ENCODE measurements around the gene PALLD.

Gene PALLD

DNA sequence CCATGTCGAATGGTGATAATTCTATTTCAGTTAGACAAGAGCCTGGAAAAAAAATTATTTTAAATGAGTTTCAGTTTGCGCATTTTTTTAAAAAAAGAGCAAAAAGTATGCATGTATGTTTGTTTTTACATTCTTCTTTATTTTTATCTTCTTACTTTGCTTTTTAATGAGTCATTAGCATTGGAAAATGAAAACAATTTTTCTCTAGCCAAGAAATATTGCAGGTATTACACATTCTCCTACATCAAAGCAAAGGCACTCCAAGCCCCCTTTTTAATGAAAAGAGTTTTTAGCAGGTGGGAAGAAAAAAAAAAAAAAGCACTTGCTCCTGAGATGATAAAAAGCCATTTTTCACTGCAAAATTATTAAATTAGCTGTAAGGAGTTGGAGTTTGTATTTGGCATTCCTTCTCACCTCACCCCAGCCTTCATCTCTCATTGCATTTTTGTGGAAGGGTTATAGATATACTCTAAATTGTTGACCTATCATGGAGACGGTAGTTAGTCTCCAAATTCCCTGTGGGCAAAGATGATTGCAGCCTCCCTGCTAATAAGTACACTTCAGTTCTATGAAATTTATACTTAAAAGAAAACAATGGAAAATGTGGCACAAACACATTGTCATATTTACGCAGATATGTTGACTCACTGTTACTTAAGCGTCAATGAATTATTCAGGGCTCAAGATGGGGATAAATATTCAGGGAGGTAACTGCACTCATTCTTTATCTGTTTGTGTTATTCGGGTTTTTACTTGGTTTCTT, 43.8 kb downstream of the PALLD start:
- Histone ChIP-seq H3K4me1 (ENCODE audit: insufficient read depth, poor library complexity, severe bottlenecking) (peaks cover 45% of the 10 kb centered on the region), H3K27ac (ENCODE audit: poor library complexity, severe bottlenecking) (peak overlapping the region; percentile 50), H3K27me3 (ENCODE audit: insufficient read depth, poor library complexity, severe bottlenecking) (no peaks in the 10 kb centered on the region), H3K9me3 (ENCODE audit: severe bottlenecking) (no peaks in the 10 kb centered on the region), H3K4me3 (ENCODE audit: severe bottlenecking) (no peak overlapping the region), H3K36me3 (ENCODE audit: low read depth) (no peaks in the 10 kb centered on the region)
- peak; percentile 31; the same call in 1 of the 3 replicates for ATAC-seq (ENCODE audit: low read depth)
- no peak for DNase-seq (ENCODE audit: low spot score)
- TF ChIP-seq, protein P1, sequence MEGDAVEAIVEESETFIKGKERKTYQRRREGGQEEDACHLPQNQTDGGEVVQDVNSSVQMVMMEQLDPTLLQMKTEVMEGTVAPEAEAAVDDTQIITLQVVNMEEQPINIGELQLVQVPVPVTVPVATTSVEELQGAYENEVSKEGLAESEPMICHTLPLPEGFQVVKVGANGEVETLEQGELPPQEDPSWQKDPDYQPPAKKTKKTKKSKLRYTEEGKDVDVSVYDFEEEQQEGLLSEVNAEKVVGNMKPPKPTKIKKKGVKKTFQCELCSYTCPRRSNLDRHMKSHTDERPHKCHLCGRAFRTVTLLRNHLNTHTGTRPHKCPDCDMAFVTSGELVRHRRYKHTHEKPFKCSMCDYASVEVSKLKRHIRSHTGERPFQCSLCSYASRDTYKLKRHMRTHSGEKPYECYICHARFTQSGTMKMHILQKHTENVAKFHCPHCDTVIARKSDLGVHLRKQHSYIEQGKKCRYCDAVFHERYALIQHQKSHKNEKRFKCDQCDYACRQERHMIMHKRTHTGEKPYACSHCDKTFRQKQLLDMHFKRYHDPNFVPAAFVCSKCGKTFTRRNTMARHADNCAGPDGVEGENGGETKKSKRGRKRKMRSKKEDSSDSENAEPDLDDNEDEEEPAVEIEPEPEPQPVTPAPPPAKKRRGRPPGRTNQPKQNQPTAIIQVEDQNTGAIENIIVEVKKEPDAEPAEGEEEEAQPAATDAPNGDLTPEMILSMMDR (IDR thresholded peaks at IDR 0.05; ENCODE audit: poor library complexity, severe bottlenecking), result no peak

DNA sequence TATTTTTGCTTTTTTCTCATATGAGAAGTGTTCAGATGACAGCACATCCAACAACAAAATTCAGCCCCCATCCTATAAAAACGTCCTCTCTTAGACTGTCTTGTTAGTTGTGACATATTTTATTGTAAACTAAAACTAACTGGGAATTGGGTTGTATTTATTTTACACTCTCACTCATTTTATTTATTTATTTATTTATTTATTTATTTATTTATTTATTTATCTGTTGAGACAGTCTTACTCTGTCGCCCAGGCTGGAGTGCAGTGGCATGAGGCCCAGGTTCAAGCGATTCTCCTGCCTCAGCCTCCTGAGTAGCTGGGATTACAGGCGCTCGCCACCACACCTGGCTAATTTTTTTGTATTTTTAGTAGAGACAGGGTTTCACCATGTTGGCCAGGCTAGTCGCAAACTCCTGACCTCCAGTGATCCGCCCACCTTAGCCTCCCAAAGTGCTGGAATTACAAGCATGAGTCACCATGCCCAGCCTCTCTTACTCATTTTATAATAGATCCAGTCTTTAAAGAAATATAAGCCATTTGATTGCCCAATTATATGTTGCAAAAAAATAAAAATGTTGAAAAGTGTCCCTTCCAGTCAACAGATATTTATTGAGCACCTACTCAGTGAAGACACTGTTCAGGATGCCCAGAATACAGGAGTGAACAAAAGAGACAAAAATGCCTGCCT, 44.6 kb downstream of the PALLD start:
- Histone ChIP-seq H3K9me3 (ENCODE audit: severe bottlenecking) (no peaks in the 10 kb centered on the region), H3K4me1 (ENCODE audit: insufficient read depth, poor library complexity, severe bottlenecking) (peaks cover 41% of the 10 kb centered on the region), H3K27ac (ENCODE audit: poor library complexity, severe bottlenecking) (peak overlapping the region; percentile 50), H3K27me3 (ENCODE audit: insufficient read depth, poor library complexity, severe bottlenecking) (no peaks in the 10 kb centered on the region), H3K36me3 (ENCODE audit: low read depth) (no peaks in the 10 kb centered on the region), H3K4me3 (ENCODE audit: severe bottlenecking) (no peak overlapping the region)
- peak; percentile 72 for DNase-seq (ENCODE audit: low spot score)
- peak; percentile 79 for ATAC-seq (ENCODE audit: low read depth)
- TF ChIP-seq, protein P1 (IDR thresholded peaks at IDR 0.05; ENCODE audit: poor library complexity, severe bottlenecking), result no peak

DNA sequence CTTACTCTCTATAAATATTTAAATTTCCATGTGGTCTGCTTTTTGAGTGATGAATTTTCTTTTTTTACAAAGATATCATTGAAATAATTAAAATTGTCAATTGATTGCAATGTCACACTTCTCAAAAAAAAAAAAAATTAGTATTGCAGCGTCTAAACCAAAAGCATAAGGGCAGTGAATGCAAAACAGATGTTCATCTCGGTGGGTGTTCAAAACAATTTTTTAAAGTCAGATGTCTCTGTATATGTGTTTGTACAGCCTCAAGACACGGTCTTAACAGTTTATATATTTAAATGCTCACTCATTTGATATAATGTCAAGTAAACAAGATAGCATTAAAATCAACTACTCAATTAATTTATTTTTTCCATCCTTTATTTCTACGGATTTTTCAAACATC, 52.3 kb downstream of the PALLD start:
- H3K36me3 ChIP-seq (ENCODE audit: low read depth), result no peaks in the 10 kb centered on the region
- no peaks in the 10 kb centered on the region for H3K9me3 ChIP-seq (ENCODE audit: severe bottlenecking)
- peaks cover 26% of the 10 kb centered on the region for H3K4me1 ChIP-seq (ENCODE audit: insufficient read depth, poor library complexity, severe bottlenecking)
- DNase-seq (ENCODE audit: low spot score) (no peak), ATAC-seq (ENCODE audit: low read depth) (no peak)
- no peak overlapping the region for H3K4me3 ChIP-seq (ENCODE audit: severe bottlenecking)
- peak overlapping the region; percentile 75 for H3K27ac ChIP-seq (ENCODE audit: poor library complexity, severe bottlenecking)
- no peaks in the 10 kb centered on the region for H3K27me3 ChIP-seq (ENCODE audit: insufficient read depth, poor library complexity, severe bottlenecking)
- TF ChIP-seq, protein P1 (IDR thresholded peaks at IDR 0.05; ENCODE audit: poor library complexity, severe bottlenecking), result no peak

DNA sequence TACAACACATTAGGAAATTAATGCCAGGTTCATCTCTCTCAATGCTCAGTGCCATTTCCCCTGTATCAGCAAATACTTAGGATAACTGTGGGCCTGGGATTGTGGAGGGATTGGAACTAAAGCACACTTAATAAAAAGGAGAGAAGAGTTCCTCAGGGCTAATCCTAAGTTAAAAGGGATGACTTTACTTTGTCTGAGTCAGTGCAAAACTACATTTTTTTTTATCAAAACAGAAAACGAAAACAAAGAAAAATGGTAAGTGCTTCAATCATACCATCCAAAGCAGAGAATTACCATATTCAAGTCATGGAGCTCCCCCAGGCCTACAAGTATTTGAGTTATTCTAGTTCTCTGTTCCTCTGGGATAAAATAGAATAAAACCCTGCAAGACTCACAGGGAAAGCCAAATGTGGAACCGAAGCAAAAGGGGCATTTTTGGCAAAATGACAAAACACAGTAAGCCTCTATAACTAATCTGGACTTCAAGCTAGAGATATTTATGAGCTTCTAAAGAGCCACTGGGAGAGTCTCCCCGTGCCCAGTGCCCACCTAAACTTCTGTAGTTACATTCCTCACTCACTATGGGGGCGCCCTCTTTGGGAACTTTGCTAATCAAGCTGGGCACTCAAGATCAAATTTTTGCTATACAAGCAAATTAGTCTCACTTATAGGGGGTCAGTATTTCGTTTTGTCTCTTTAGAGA, 53.4 kb downstream of the PALLD start:
- TF ChIP-seq, protein P1 (IDR thresholded peaks at IDR 0.05; ENCODE audit: poor library complexity, severe bottlenecking), result no peak
- peak; percentile 30; the same call in 1 of the 3 replicates for ATAC-seq (ENCODE audit: low read depth)
- DNase-seq (ENCODE audit: low spot score), result no peak
- H3K9me3 ChIP-seq (ENCODE audit: severe bottlenecking), result no peaks in the 10 kb centered on the region
- H3K4me3 ChIP-seq (ENCODE audit: severe bottlenecking), result no peak overlapping the region
- peak overlapping the region; percentile 75 for H3K27ac ChIP-seq (ENCODE audit: poor library complexity, severe bottlenecking)
- H3K36me3 ChIP-seq (ENCODE audit: low read depth), result no peaks in the 10 kb centered on the region
- peaks cover 26% of the 10 kb centered on the region for H3K4me1 ChIP-seq (ENCODE audit: insufficient read depth, poor library complexity, severe bottlenecking)
- H3K27me3 ChIP-seq (ENCODE audit: insufficient read depth, poor library complexity, severe bottlenecking), result no peaks in the 10 kb centered on the region

Data from RWPE2 (cell line).